Neural cell (in vitro differentiated cells): Measurements from ENCODE around the gene SLC19A1. TPM values are rescaled to one million over a fixed set of nuclear protein-coding genes. Genes with fewer than 3 reads are reported as not detected.

Experiments
- H2AFZ ChIP-seq: fragments of 200-600, 300-800 bp; sonication (generic), shearing (Covaris generic); 2 replicates; pipeline ENCODE4 v1.6.0; 2014; ENCODE audit warnings: low read depth, mild to moderate bottlenecking, antibody characterized with exemption, low read length, moderate library complexity
- H3F3A ChIP-seq: fragments of 200-600 bp; shearing (Covaris generic); 2 replicates; pipeline ENCODE4 v1.6.1; 2016; ENCODE audit warnings: mild to moderate bottlenecking, moderate library complexity, mixed read lengths, antibody characterized with exemption, low read length; ENCODE audit not compliant: insufficient read depth, poor library complexity, severe bottlenecking
- H3K27ac ChIP-seq: fragments of 200-600, 300-800 bp; sonication (generic), shearing (Covaris generic); 2 replicates; pipeline ENCODE4 v1.5.1; 2014; ENCODE audit warnings: mild to moderate bottlenecking, low read length, moderate library complexity
- H3K27me3 ChIP-seq: fragments of 300-800, 200-600 bp; sonication (generic), shearing (Covaris generic); 2 replicates; pipeline ENCODE4 v1.6.0; 2014; ENCODE audit warnings: mild to moderate bottlenecking, low read depth, low read length, moderate library complexity; ENCODE audit not compliant: insufficient read depth
- H3K36me3 ChIP-seq: fragments of 300-800, 200-600 bp; sonication (generic), shearing (Covaris generic); 2 replicates; pipeline ENCODE4 v1.5.1; 2014; ENCODE audit warnings: mild to moderate bottlenecking, antibody characterized with exemption, low read length, moderate library complexity; ENCODE audit not compliant: insufficient read depth
- H3K4me2 ChIP-seq: fragments of 300-800, 200-600 bp; sonication (generic), shearing (Covaris generic); 2 replicates; pipeline ENCODE4 v1.6.0; 2014; ENCODE audit warnings: mild to moderate bottlenecking, low read length
- H3K4me3 ChIP-seq: fragments of 300-800, 200-600 bp; sonication (generic), shearing (Covaris generic); 2 replicates; pipeline ENCODE4 v1.5.1; 2014; ENCODE audit warnings: mild to moderate bottlenecking, low read length, moderate library complexity
- H3K79me2 ChIP-seq: fragments of 200-600 bp; shearing (Covaris generic); replicated peaks from 2 replicates; pipeline ENCODE4 v1.6.0; 2014; ENCODE audit warnings: mild to moderate bottlenecking, low read length, moderate library complexity; ENCODE audit not compliant: insufficient read depth
- H3K9ac ChIP-seq: fragments of 300-800, 200-600 bp; sonication (generic), shearing (Covaris generic); 2 replicates; pipeline ENCODE4 v1.6.1; 2016; ENCODE audit warnings: mild to moderate bottlenecking, low read length, mixed read lengths
- H3K9me2 ChIP-seq: fragments of 200-600 bp; shearing (Covaris generic); 2 replicates; pipeline ENCODE4 v1.6.1; 2016; ENCODE audit warnings: mild to moderate bottlenecking, low read length, mixed read lengths; ENCODE audit not compliant: insufficient read depth
- H3K9me3 ChIP-seq: fragments of 200-600, 300-800 bp; sonication (generic), shearing (Covaris generic); 2 replicates; pipeline ENCODE4 v1.6.1; 2016; ENCODE audit warnings: mild to moderate bottlenecking, mixed run types, low read length, moderate library complexity, mixed read lengths
- H4K20me1 ChIP-seq: fragments of 200-600 bp; shearing (Covaris generic); 2 replicates; pipeline ENCODE4 v1.6.1; 2016; ENCODE audit warnings: mild to moderate bottlenecking, mixed run types; ENCODE audit not compliant: insufficient read depth
- EP300 ChIP-seq: fragments of 450-650 bp; conservative IDR thresholded peaks from 2 replicates; pipeline ENCODE4 v1.6.1; 2014; ENCODE audit warnings: antibody characterized with exemption, mild to moderate bottlenecking, moderate library complexity; ENCODE audit not compliant: poor library complexity, severe bottlenecking
- EZH2 ChIP-seq: fragments of 200-600, 300-800 bp; shearing (Covaris generic), sonication (generic); IDR thresholded peaks from 2 replicates; pipeline ENCODE4 v1.6.1; 2014; ENCODE audit warnings: antibody characterized with exemption, low read length, borderline replicate concordance, mild to moderate bottlenecking; ENCODE audit not compliant: insufficient read depth, poor library complexity, severe bottlenecking
- MXI1 ChIP-seq: fragments of 450-650 bp; conservative IDR thresholded peaks from 2 replicates; pipeline ENCODE4 v1.6.1; 2014; ENCODE audit warnings: antibody characterized with exemption, mild to moderate bottlenecking; ENCODE audit not compliant: poor library complexity, severe bottlenecking
- POLR2AphosphoS5 ChIP-seq: IDR thresholded peaks from 2 replicates; pipeline ENCODE4 v1.6.1; 2012
- RAD21 ChIP-seq: fragments of 450-650 bp; conservative IDR thresholded peaks from 2 replicates; pipeline ENCODE4 v1.6.1; 2014; ENCODE audit warnings: antibody characterized with exemption, mild to moderate bottlenecking, moderate library complexity
- SMC3 ChIP-seq: fragments of 450-650 bp; conservative IDR thresholded peaks from 2 replicates; pipeline ENCODE4 v1.6.1; 2014; ENCODE audit warnings: antibody characterized with exemption, mild to moderate bottlenecking, moderate library complexity; ENCODE audit not compliant: poor library complexity
- TAF1 ChIP-seq: IDR thresholded peaks from 2 replicates; pipeline ENCODE4 v1.6.1; 2012; ENCODE audit warnings: low read depth
- polyA plus RNA-seq: library from polyadenylated mRNA; depleted of rRNA; stranded (reverse); fragments of >200 nt; gene quantifications from 2 replicates; pipeline ENCODE4 v1.2.3, GENCODE V29; 2014
- TF ChIP-seq, protein P1 (sequence below): IDR thresholded peaks from 2 replicates; pipeline ENCODE4 v1.6.1; 2012; ENCODE audit warnings: borderline replicate concordance
- TF ChIP-seq, protein P2 (sequence below): fragments of 450-650 bp; IDR thresholded peaks from 2 replicates; pipeline ENCODE4 v1.5.1; 2014; ENCODE audit warnings: antibody characterized with exemption, mild to moderate bottlenecking, moderate library complexity; ENCODE audit not compliant: poor library complexity, severe bottlenecking

Gene SLC19A1
- polyA plus RNA-seq, 1 donor from 2014 or later, result 2.9 TPM

DNA sequence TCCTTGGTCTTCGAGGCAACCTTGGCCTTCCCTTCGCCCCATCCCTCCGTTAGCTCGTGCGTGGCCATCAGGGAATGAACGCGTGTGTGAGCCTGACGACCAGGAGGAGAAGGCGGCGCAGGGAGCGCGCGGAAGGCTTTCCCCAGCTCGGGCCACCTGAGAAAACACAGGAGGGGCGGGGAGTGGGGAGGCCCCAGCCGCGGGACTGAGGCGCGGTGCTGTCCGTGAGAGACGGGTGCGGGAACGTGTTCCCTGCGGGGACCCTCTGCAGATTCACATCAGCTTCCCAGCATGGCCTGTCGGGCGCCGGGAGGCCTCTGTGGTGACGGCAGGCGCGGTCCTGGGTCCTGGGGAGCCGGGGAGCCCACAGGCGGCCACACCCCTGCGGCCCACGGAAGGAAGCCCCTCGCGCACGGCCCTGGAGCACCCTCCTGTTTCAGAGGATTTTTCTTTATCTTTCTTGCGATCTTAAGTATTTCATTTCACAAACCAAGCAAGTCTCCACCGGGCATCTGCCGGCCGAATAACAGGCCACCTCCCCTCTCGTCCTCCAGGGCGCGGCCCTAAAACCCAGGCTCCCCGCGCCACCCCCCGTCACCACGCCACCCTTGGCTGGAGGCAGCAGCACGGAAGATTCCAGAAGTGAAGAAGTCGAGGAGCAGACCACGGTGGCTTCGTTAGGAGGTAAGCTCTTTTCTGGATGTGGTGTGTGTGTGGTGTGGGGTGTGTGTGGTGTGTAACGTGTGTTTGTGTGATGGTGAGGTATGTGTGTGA lies 66.3 kb downstream of the SLC19A1 start:
- Histone ChIP-seq H2AFZ (no peak overlapping the region), H3K36me3 (no peaks in the 10 kb centered on the region), H3F3A (no peaks in the 10 kb centered on the region), H3K27me3 (no peaks in the 10 kb centered on the region), H3K4me3 (no peak overlapping the region), H3K4me2 (no peak overlapping the region), H3K79me2 (no peaks in the 10 kb centered on the region), H3K9me2 (no peaks in the 10 kb centered on the region), H3K9ac (no peak overlapping the region), H3K9me3 (no peaks in the 10 kb centered on the region), H3K27ac (no peak overlapping the region), H4K20me1 (no peaks in the 10 kb centered on the region)
- TF ChIP-seq, protein P1, sequence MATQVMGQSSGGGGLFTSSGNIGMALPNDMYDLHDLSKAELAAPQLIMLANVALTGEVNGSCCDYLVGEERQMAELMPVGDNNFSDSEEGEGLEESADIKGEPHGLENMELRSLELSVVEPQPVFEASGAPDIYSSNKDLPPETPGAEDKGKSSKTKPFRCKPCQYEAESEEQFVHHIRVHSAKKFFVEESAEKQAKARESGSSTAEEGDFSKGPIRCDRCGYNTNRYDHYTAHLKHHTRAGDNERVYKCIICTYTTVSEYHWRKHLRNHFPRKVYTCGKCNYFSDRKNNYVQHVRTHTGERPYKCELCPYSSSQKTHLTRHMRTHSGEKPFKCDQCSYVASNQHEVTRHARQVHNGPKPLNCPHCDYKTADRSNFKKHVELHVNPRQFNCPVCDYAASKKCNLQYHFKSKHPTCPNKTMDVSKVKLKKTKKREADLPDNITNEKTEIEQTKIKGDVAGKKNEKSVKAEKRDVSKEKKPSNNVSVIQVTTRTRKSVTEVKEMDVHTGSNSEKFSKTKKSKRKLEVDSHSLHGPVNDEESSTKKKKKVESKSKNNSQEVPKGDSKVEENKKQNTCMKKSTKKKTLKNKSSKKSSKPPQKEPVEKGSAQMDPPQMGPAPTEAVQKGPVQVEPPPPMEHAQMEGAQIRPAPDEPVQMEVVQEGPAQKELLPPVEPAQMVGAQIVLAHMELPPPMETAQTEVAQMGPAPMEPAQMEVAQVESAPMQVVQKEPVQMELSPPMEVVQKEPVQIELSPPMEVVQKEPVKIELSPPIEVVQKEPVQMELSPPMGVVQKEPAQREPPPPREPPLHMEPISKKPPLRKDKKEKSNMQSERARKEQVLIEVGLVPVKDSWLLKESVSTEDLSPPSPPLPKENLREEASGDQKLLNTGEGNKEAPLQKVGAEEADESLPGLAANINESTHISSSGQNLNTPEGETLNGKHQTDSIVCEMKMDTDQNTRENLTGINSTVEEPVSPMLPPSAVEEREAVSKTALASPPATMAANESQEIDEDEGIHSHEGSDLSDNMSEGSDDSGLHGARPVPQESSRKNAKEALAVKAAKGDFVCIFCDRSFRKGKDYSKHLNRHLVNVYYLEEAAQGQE, result no peak
- TF ChIP-seq RAD21, result no peak
- no peak for TF ChIP-seq TAF1
- TF ChIP-seq, protein P2, sequence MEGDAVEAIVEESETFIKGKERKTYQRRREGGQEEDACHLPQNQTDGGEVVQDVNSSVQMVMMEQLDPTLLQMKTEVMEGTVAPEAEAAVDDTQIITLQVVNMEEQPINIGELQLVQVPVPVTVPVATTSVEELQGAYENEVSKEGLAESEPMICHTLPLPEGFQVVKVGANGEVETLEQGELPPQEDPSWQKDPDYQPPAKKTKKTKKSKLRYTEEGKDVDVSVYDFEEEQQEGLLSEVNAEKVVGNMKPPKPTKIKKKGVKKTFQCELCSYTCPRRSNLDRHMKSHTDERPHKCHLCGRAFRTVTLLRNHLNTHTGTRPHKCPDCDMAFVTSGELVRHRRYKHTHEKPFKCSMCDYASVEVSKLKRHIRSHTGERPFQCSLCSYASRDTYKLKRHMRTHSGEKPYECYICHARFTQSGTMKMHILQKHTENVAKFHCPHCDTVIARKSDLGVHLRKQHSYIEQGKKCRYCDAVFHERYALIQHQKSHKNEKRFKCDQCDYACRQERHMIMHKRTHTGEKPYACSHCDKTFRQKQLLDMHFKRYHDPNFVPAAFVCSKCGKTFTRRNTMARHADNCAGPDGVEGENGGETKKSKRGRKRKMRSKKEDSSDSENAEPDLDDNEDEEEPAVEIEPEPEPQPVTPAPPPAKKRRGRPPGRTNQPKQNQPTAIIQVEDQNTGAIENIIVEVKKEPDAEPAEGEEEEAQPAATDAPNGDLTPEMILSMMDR, result no peak
- no peak for TF ChIP-seq EZH2
- TF ChIP-seq EP300, result no peak
- no peak for TF ChIP-seq POLR2AphosphoS5
- no peak for TF ChIP-seq SMC3
- no peak for TF ChIP-seq MXI1

DNA sequence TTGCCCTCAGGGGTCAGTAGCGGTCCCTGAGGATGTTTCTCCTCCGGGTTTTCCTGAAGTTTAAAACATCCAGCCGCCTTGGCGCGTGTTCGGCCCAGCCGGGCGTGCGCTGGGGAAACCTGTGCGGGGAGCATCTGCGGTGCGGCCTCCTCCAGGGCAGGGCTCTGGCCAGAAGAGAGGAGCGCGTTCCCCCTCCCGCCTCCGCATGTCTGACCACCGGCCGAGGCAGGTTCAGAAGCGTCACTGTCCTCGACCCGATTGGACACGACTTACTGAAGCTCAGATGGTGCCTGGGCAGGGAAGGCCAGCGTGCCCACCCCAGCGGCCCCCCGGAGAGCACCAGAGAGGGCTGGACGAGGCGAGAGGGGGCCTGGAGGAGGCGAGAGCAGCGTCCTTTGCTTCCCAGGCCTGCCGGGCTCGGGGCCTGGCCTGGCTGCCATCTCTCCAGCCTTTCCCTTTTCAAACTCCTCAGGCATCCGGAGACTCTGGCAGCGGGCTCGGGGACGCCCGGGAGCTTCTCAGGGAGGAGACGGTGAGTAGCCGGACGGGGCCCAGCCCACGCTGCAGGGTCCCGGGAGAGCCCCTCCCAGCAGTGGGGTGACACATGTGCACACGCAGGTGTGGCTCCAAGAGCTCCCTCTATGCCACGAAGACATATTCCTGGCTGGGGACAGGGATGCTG lies 67.1 kb downstream of the SLC19A1 start:
- Histone ChIP-seq H3K9me2 (no peaks in the 10 kb centered on the region), H3K9me3 (no peaks in the 10 kb centered on the region), H3K27me3 (no peaks in the 10 kb centered on the region), H3K36me3 (no peaks in the 10 kb centered on the region), H4K20me1 (no peaks in the 10 kb centered on the region), H3K4me3 (no peak overlapping the region), H3K4me2 (no peak overlapping the region), H3F3A (no peaks in the 10 kb centered on the region), H3K27ac (no peak overlapping the region), H3K9ac (no peak overlapping the region), H2AFZ (no peak overlapping the region), H3K79me2 (no peaks in the 10 kb centered on the region)
- TF ChIP-seq EZH2 (no peak), SMC3 (no peak), TAF1 (no peak), EP300 (no peak), POLR2AphosphoS5 (no peak), MXI1 (no peak), RAD21 (no peak)
- TF ChIP-seq, protein P2, result no peak
- TF ChIP-seq, protein P1, result no peak
